Lower lobe of right lung (tissue), 2 donors: ENCODE data around the gene ABHD18. TPM values are rescaled to one million over a fixed set of nuclear protein-coding genes. Genes with fewer than 3 reads are reported as not detected.
"Not testable (repeated sequence)": the region's sequence is repeated elsewhere in the genome, so short reads cannot be mapped to it uniquely, and the experiment has no call there.

ENCODE experiments used
- ATAC-seq, 2 donors: fragments of 200-7000 bp; cut with Tn5 transposase; one replicate each; pipeline ENCODE4 v1.9.1; 2020 to 2022; ENCODE audit warnings: mild to moderate bottlenecking in 2 of 2, moderate library complexity in 2 of 2
- DNase-seq: peaks from one replicate; pipeline ENCODE4 v3.0.0-alpha.2; 2020
- H3K27ac ChIP-seq: fragments of 200-600 bp; one replicate; pipeline ENCODE4 v1.8.0; 2022
- H3K27me3 ChIP-seq: fragments of 200-600 bp; one replicate; pipeline ENCODE4 v1.8.0; 2022; ENCODE audit warnings: low read depth
- H3K36me3 ChIP-seq: fragments of 200-600 bp; one replicate; pipeline ENCODE4 v1.8.0; 2022; ENCODE audit warnings: mild to moderate bottlenecking
- H3K4me1 ChIP-seq: fragments of 200-600 bp; one replicate; pipeline ENCODE4 v1.8.0; 2022
- H3K4me3 ChIP-seq: fragments of 200-600 bp; one replicate; pipeline ENCODE4 v1.8.0; 2022; ENCODE audit warnings: mild to moderate bottlenecking
- H3K9me3 ChIP-seq: fragments of 200-600 bp; one replicate; pipeline ENCODE4 v1.8.0; 2022
- intact Hi-C: fragments of 100-400 bp; cut with DNase I; formaldehyde crosslinking; loops from one replicate; pipeline ENCODE4 v1.11.0; 2022
- total RNA-seq: library from RNA; stranded (reverse); fragmentation: NEBNext Ultra II Directional; extraction: Animal tissue kit (Norgen Biotek cat#: 25700); gene quantifications from one replicate; pipeline ENCODE4 v1.2.1, GENCODE V29; 2021
- TF ChIP-seq, protein P1 (sequence below): fragments of 200-600 bp; IDR thresholded peaks from one replicate; pipeline ENCODE4 v1.8.0; 2022; ENCODE audit warnings: antibody characterized with exemption, mild to moderate bottlenecking
- donor health status: DM: no; HTN: yes; CAD: no; lungs with severe emphysema.

ABHD18 gene
- total RNA-seq, 1 donor from 2014 or later, result 12.6 TPM

DNA sequence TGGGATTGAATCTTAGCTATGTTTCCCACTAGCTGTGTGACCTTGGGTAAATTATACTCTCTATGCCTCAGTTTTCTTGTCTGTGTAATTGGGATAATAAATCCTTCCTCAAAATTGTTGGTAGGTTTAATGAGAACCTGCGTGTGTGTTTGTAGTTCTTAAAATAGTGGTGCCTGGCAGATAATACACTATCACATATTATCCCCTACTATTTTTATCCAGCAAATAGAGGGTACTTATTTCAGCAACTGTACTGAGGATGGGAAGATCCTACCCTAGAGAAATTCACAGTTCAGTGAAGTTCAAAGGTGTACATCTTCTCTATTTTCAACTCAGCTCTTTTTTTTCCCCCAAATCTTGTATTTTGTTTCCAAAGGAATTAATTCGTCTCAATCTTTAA is 17.2 kb downstream of the ABHD18 start:
- Histone ChIP-seq H3K27ac (no peak overlapping the region), H3K9me3 (peaks cover 6% of the 10 kb centered on the region), H3K4me3 (no peak overlapping the region), H3K27me3 (no peaks in the 10 kb centered on the region), H3K4me1 (no peaks in the 10 kb centered on the region), H3K36me3 (peaks cover 33% of the 10 kb centered on the region)
- TF ChIP-seq, protein P1, sequence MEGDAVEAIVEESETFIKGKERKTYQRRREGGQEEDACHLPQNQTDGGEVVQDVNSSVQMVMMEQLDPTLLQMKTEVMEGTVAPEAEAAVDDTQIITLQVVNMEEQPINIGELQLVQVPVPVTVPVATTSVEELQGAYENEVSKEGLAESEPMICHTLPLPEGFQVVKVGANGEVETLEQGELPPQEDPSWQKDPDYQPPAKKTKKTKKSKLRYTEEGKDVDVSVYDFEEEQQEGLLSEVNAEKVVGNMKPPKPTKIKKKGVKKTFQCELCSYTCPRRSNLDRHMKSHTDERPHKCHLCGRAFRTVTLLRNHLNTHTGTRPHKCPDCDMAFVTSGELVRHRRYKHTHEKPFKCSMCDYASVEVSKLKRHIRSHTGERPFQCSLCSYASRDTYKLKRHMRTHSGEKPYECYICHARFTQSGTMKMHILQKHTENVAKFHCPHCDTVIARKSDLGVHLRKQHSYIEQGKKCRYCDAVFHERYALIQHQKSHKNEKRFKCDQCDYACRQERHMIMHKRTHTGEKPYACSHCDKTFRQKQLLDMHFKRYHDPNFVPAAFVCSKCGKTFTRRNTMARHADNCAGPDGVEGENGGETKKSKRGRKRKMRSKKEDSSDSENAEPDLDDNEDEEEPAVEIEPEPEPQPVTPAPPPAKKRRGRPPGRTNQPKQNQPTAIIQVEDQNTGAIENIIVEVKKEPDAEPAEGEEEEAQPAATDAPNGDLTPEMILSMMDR, result no peak
- intact Hi-C loops, result no loop called here
- DNase-seq (no peak), ATAC-seq (no peak)

GRCh38 chr4:127985989-127986388 is 20.8 kb downstream of the ABHD18 start:
- TF ChIP-seq, protein P1, result no peak
- Histone ChIP-seq H3K27ac (no peak overlapping the region), H3K36me3 (peaks cover 38% of the 10 kb centered on the region), H3K4me1 (no peaks in the 10 kb centered on the region), H3K4me3 (no peak overlapping the region), H3K9me3 (no peaks in the 10 kb centered on the region), H3K27me3 (no peaks in the 10 kb centered on the region)
- intact Hi-C loops, result no loop called here
- ATAC-seq (no peak), DNase-seq (no peak)

- H3K27me3 ChIP-seq, result no peaks in the 10 kb centered on the region
- peaks cover 38% of the 10 kb centered on the region for H3K36me3 ChIP-seq
- DNase-seq (no peak), ATAC-seq (no peak)
- intact Hi-C loops, result no loop called here
- no peak overlapping the region for H3K4me3 ChIP-seq
- TF ChIP-seq, protein P1, result no peak
- H3K4me1 ChIP-seq, result no peaks in the 10 kb centered on the region
- H3K9me3 ChIP-seq, result no peaks in the 10 kb centered on the region
- no peak overlapping the region for H3K27ac ChIP-seq
Measured at GRCh38 chr4:127988638-127989037, 23.4 kb downstream of the ABHD18 start.

GRCh38 chr4:127993151-127993550 is 27.9 kb downstream of the ABHD18 start:
- peaks cover 5% of the 10 kb centered on the region for H3K36me3 ChIP-seq
- no peak overlapping the region for H3K27ac ChIP-seq
- ATAC-seq (no peak), DNase-seq (no peak)
- no peaks in the 10 kb centered on the region for H3K9me3 ChIP-seq
- intact Hi-C loops, result no loop called here
- no peaks in the 10 kb centered on the region for H3K4me1 ChIP-seq
- H3K4me3 ChIP-seq, result no peak overlapping the region
- no peaks in the 10 kb centered on the region for H3K27me3 ChIP-seq
- TF ChIP-seq, protein P1, result no peak

DNA sequence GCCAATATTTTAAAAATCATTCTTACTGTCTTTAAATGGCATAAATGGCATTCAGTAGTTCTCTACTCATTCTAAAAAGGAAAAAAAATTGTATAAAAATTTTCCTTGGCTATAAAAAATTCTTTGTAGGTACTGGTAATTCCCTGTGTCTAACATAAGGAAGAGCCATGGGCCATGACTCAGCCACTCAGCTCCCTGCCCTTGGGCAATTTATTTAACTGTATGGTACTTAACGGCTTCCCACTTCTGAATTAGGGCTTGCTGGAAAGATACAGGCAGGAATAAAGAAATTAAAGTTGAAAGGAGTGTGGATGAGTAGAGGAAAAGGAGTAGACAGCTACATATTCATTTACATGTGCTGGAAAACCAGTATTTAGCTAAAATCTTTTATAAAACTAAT is 30.6 kb downstream of the ABHD18 start:
- Histone ChIP-seq H3K4me1 (no peaks in the 10 kb centered on the region), H3K27me3 (no peaks in the 10 kb centered on the region), H3K27ac (no peak overlapping the region), H3K9me3 (peaks cover 9% of the 10 kb centered on the region), H3K36me3 (no peaks in the 10 kb centered on the region), H3K4me3 (no peak overlapping the region)
- peak; percentile 74 to 87 for ATAC-seq
- intact Hi-C loops, result no loop called here
- peak; percentile 64 for DNase-seq
- TF ChIP-seq, protein P1, result no peak

DNA sequence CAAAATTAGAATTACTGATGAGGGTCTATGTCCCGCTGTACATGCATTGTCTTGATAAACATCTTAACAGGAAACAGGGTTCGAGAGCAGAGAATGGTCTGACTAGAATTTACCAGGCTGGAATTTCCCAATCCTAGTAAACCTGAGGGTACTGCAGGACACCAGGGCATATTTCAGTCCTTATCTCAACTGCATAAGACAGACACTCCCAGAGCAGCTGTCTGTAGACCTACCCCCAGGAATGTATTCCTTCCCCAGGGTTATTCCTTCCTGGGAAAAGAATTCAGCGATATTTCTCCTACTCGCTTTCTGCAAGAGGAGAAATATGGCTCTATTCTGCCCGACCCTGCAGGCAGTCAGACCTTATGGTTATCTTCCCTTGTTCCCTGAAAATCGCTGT is 31.3 kb downstream of the ABHD18 start:
- H3K9me3 ChIP-seq, DNase-seq, H3K4me3 ChIP-seq, H3K27me3 ChIP-seq, H3K27ac ChIP-seq, H3K36me3 ChIP-seq, ATAC-seq, H3K4me1 ChIP-seq, intact Hi-C loops: not testable (repeated sequence)
